ENCODE measurements around the gene BTBD2.
"Not testable (repeated sequence)": the region's sequence is repeated elsewhere in the genome, so short reads cannot be mapped to it uniquely, and the experiment has no call there.

BTBD2 gene

DNA sequence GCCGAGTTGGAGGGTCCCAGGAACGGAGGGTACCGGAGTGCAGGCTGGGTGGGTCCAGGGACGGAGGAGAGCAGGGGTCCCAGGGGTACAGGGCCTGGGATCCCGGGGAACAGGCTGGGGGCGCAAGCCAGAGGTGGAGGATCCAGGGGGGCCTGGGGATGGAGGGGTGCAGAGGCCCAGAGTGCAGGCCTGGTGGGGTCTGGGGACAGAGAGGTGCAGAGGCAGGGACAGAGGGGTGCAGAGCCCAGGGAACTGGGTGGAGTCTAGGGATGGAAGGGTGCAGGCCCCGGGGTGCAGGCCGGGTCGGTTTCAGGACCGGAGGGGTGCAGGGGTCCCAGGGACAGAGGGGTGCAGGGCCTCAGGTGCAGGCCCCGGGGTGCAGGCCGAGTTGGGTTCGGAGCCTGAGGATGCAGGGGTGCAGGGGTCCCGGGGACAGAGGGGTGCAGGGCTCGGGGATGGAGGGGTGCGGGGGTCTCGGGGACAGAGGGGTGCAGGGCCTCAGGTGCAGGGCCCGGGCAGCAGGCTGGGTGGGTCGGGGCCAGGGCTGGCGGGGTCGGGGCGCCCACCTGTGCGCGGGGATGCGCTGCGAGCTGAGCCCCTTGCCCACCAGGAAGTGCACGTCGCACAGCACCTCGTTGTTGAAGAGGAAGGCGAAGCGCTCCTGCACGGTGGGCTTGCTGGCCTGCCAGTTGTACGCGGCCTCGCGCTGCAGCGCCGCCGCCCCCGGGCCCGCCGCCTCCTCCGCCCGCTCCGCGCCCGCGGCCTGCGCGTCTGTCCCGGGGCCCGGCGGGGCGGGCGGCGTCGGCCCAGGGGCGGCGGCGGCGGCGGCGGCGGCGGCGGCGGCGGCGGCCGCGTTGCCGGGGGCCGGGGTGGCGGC lies 545 bp downstream of the BTBD2 start:
- no peak for DNase-seq (ENCODE audit: low read depth, low spot score)

DNA sequence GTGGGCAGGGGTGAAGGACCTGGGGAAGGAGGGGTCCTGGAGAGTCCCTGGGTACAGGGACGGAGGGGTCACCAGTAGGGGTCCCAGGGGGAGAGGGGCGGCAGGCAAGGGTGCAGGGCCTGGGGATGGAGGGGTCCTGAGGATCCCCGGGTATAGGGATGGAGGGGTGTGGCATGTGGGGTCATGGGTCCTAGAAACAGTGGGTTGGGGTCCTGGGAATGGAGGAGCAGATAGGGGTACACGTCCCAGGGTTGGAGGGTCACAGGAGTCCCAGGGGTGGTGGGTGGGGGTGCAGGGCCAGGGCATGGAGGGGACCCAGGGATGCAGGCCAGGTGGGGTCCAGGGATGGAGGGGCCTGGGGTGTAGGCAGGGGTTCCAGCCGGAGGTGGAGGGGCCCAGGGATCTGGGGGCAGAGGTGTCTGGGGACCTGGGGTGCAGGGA lies 1.4 kb downstream of the BTBD2 start:
- DNase-seq (ENCODE audit: low read depth, low spot score), result no peak

DNA sequence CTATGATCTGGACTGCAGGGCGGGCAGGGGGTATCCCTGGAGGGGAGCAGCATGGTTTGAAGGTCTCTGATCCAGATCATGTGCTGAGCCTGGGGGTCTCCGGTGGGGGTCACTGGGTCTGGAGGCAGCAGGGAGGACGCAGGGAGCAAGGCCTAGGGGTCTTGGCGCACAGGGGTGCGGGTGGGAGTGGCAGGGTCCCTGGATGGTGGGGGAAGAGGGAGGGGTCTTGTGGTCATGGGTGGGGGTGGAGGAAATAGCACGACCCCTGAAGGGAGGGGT lies 1.9 kb downstream of the BTBD2 start:
- no peak for DNase-seq (ENCODE audit: low read depth, low spot score)

DNA sequence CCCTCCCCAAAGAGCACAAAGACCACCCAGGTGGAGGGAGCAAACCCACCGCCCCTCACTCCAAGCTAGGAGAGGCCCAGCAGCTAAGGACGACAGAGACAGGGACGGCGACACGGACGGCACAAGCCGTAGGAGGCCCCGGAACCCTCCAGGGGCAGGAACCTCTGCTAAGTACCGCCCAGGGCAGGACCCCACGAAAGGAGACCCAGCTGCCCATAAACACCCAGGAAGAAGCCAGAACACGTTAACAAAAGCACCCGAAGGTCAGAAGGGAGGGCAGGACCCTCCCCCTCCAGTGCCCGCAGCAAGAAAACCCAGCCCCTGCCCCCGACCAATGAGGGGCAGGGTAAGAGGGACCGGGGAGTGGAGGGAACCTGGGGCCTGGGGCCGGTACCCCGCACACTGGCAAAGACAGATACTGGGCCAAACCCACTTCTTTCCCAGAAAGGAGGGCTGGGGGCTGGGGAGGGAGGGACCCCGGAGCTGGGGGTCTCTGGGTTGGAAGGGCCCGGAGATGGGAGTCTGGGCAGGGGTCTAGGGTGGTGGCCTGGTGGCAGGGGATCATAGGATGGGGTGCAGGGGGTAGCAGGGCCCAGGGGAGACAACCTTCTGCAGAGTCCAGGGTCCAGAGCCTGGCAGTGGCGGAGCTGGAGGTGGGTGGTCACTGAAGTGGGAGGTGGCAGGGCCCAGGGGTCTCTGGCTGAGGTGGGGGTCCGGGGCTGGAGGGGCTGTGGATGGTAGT lies 2.4 kb downstream of the BTBD2 start:
- DNase-seq (ENCODE audit: low read depth, low spot score), result no peak

DNA sequence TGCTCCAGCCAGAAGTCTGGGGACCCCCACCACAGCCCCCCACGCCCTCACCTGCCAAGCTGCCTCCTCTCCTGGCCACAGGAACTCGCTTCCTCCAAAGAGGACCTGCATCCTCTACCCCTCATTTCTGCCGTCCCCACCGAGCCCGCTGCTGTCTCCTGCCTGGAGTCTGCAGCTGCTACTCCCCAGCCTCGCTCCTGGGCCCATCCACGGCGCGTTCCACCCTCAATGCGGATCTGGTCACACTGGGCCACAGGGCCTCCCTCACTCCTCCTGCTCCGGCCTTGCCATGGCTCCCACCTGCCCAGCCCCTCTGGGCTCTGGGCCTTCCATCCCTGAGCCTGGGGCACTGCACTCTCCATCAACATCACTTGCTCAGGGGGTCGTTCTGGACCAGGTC lies 4.3 kb downstream of the BTBD2 start:
- no peak for DNase-seq (ENCODE audit: low read depth, low spot score)

DNA sequence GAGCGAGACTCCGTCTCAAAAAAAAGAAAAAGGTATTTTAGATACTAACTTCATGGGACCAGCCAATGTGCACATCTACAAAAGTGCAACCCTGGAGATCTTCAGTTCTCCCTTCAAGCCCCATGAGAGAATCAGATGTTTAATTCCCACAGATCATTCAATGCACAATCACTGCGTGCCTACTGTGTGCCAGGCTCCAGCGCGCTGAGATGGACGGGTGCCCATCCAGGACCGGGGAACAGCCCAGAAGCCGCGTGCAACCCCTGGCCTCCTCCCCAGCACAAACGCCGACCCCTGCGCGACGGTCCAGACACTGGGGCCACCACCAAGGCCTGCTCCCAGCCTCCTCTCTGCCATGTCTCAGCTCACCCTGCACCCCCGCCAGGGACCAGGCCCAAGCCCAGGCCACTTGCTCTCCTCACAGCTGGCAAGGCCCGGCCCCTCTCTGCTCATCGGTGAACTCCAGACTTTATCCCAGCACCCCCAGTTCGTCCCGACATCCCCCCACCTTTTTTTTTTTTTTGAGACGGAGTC lies 5.3 kb downstream of the BTBD2 start:
- DNase-seq (ENCODE audit: low read depth, low spot score), result no peak

DNA sequence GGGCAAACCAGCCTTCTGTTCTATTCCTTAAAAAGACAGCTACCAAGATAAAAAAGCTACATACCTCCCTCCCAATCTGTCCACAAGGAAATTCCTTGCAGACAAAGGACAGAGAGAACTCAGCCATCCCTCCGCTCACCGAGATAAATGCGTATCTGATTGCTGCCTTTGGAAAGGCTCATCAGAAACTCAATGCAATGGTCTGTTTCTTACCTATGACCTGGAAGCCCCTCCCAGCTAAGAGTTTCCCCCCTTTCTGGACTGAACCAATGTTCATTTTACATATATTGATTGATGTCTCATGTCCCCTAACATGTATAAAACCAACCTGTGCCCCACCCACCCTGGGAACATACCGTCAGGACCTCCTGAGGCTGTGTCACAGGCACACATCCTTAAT lies 11.6 kb downstream of the BTBD2 start:
- peak; percentile 56 for DNase-seq (ENCODE audit: low read depth, low spot score)

DNA sequence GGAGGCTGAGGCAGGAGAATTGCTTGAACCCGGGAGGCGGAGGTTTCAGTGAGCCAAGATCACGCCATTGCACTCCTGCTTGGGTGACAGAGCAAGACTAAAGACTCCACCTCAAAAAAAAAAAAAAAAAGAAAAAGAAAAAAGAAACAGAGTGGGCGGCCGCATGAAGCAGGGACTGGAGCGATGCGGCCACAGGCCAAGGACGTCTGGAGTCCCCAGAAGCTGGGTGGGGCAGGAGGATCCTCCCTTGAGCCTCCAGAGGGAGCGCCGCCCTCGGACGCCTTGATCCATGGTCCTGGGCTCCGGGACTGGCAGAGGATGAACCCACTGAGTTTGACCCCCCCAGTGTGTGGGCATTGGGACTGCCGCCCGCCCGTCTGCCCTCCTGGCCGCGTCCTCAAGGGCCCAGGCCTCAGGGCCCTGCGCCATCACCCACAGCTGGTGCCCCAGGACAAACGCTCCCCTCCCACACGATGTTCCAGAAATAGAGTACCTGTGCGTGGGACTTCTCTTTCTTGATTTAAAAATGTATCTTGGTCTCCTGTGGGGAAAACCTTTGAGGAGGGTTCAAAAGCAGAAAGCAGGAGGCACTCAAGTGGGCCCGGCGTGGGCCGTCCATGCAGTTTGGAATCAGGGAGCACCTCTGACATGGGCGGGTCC lies 15.5 kb downstream of the BTBD2 start:
- DNase-seq (ENCODE audit: low read depth, low spot score), result no peak

DNA sequence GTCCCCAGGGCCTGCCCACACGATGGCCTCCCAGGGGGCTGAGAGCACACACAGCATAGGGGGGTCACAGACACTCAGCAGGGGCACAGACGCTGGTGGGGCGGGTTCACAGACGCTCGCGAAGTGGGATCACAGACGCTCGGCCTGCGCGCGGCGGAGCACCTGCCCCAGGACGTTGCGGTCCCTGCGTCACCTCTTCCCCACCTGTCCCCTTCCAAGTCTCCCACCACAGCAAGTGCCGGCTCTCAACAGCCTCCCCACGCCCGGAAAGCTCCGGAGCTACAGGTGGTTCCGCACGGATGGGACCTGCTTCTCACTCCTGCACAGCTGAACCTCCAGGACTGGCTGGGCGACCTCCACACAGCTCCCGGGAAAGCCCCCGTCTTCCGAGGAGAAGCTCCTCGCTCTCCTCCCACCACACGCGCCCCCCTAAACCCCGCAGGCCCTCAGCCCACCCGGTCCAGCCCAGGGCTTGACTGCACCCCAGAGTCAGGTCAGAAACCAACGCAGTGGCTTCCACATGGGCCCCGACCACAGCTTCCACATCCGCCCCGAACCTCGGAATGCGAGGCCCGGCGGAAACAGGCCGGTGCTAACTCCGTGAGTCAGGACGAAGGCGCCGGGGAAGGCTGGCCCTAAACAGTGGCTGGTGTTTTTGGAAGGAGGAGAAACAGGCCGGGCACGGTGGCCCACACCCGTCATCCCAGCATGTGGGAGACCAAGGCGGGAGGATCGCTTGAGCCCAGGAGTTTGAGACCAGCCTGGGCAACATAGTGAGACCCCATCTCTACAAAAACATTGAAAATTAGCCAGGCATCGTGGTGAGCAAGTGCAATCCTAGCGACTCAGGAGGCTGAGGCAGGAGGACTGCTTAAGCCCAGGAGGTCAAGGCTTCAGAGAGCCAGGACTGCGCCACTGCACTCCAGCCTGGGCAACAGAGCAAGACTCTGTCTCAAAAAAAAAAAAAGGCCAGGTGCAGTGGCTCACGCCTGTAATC lies 16.5 kb downstream of the BTBD2 start:
- no peak for DNase-seq (ENCODE audit: low read depth, low spot score)

DNA sequence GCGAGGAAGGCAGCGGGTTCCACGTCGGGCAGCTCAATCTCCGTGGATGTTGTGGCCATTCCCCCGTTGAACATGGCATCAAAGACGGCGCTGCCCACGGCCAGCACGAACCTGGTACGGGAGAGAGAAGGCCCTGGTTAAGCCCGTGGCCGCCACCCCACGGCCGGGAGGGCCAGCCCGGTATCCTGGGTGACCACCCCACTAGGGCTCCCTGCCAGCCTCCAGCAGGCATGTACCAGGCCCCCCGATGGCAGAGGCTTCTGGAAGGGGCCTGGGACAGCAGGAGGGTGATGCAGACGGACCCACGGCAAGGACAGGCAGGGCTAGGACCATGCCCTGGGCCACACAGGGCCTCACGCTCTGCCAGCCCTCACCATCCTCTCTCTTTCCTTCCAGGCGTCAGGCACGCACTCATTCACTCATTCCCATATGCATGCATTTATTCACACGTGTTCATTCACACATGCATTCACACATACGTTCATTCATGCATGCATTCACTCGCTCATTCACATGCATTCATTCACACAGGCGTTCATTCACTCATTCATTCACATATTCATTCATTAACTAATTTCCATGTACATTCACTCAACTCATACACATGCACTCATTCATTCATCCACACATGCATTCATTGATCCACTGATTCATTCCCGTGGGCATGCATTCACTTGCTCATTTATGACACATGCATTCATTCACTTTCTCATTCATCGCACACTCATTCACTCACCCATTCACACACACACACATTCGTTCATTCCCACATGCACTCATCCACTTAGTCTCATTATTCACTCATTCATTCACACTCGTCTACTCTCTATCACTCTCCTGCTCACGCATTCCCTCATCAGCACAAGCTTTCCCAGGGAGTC lies 17.9 kb downstream of the BTBD2 start:
- no peak for DNase-seq (ENCODE audit: low read depth, low spot score)

DNA sequence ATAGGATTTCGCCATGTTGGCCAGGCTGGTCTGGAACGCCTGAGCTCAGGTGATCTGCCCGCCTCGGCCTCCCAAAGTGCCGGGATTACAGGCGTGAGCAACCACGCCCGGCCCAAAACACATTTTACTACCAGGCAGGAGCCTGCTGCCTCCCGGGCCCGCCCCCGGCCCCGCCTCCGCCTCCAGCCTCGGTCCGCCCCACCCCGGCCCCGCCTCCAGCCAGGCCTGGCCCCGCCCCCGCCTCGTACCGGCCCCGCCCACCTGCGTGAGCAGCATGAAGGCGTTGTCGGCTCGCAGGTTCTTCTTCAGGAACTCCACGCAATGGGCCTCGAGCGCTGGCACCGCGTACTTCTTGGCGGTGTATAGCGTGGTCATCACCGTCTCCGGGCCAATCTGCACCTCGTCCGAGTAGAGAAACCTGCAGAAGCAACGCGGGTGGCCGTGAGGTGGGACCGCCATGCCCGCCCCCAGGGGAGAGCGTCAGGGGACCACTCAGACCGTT lies 22.7 kb downstream of the BTBD2 start:
- peak; percentile 59 for DNase-seq (ENCODE audit: low read depth, low spot score)

DNA sequence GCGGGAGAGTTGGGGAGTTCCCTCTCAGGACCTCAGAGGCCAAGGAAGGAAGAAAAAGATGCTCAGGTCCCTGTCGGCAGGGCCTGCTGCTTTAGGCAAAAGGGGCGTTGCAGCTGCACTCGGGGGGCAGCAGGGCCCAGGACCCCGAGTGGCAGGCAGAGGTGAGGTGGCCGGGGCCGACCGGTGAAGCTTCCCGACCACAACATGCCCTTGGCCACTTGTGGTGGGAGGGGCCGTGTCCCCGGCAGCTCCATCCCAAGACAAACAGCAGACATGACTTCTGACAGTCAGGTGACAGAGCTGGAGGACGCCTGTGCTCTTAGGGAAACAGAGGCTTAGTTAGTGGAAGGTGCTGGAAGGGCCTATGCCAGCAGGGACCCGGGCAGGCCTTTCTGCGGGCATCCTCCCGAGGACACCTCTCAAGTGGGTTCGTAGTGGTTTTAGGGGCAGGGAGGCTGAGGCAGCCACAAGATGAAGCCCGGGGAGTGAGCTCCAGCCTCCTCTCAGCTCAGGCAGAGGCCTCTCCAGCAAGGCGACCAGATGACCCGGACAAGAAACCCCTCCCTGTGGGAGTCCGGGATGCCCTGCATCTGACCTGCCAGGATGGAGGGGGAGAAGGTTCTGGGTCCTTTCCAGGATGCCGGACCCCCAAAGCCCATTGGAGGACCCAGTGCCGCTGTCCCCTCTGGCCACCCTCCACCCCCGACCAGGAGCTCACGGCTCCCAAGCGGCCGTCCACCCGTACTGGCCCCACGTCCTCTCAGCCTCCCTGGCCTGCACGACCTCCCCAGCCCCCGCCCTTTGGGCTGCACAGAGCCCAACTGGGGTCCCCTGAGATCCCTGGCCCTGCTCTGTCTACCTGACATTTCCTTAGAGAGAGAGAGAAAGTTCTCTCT lies 24.2 kb downstream of the BTBD2 start:
- no peak for DNase-seq (ENCODE audit: low read depth, low spot score)

DNA sequence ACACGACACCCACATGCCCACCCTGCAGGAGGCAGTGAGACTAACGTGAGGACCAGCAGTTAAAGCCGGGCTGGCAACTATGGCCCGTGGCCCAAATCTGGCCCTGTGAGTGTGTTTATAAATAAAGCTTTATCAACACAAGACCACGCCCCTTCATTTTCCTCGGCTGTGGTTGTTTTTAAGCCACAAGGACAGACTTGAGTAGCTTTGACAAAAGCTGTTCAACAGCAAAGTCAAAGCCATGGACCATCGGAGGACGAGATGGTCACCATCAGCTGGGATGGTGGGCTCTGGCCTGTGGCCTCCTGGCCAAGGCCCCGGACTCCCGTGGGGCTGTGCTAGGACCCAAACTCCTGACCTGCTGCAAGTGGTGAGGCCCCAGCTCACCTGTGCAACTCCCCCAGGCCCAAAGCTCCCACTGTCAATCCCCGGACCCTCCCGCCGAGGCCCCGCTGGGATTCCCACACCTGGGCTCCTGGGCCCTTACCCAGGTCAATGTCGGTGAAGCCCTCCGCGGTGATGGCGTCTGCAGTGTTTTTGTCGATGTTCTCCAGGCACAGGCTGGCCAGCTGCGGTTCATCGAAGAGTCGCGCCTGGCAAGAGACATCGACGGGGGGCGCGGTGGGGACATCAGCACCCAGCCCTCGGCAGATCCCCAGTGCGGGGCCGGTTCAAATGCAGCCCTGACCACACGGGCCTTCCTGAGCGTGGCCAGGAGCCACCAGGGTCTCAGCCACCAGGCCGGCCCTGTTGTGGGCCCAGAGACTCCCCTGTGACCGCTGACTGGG lies 25.1 kb downstream of the BTBD2 start:
- no peak for DNase-seq (ENCODE audit: low read depth, low spot score)

DNA sequence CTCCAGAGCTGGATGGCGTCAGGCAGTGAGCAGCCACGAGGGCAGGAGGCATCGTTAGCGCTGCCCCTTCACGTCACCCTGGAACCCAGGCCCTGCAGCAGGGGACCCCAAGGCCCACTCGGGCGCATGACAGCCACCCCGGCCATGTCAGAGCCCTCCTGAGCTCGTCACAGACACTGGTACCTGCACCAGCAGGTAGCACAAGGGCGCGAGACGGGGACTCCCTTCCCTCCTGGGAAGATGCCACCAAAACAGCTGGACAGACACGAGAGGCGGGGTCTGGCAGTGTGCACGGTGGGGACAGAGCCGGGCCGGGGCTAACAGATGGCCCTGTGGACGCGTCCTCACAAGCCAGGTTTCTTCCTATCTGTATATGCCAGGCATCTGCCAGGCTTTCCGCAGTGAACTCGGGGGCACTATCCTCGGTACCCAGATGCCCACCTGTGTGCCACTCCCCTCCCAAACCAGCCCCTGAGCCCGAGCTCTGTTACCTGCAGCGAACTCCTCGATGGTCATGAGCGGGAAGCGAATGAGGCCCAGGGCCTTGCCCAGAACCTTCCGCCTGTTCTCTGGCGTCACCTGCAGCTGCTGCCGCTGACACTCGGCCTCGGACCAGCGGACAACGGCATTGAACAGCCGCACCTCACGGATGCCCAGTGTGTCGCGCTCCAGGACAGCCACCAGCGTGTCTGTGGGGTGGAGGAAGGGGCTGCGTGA lies 25.8 kb downstream of the BTBD2 start:
- no peak for DNase-seq (ENCODE audit: low read depth, low spot score)

DNA sequence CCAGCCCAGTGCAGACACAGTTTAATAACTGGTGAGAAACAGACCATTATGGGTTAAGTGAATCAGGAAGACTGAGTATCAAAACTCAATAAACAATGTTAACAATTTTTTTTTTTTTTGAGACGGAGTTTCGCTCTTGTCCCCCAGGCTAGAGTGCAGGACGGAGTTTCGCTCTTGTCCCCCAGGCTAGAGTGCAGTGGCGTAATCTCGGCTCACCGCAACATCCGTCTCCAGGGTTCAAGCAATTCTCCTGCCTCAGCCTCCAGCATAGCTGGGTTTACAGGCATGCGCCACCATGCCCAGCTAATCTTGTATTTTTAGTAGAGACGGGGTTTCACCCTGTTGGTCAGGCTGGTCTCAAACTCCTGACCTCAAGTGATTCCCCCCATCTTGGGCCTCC lies 27.1 kb downstream of the BTBD2 start:
- not testable (repeated sequence) for DNase-seq (ENCODE audit: low read depth, low spot score)

DNA sequence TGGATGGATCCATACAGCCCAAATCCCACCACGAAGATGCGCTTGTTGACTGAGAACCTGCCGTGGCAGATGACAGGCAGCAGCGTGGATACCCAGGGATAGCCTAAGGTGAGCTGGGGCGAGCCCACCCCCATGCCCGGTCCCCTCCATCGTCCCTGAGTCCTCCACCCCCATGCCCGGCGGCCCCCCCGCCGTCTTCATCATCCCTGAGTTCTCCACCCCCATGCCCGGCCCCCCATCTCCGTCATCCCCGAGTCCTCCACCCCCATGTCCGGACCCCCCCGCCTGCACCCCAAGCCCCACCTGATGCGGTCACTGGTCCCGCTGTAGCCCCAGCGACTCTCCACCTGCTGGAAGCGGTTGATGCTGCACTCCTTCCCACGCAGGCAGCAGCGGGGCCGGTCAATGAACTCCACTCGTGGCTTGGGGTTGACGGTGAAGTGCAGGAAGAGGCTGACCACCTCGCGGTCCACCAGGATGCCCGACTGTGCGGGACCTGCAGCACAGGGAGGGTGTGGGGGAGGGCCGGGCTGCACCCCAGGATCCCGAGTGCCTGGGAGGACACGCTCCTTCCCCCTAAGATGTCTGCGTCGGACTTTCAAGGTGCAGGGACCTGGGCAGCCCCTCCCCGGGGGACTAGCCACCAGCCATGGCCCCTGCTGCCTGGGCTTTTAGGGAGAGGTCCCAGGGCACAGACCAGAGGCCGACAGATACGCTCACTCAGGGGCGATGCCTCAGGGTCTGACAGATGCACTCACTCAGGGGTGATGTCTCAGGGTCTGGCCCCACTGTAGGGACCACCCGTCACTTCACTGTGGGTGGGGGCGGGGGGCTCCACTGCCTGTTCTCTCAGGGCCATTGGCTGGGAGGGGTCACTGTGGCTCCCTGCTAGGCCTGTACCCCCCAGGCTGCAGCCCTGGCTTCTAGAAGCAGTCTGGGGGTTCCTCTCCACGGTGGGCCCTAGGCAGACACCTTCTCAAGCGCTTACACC lies 28.0 kb downstream of the BTBD2 start:
- DNase-seq (ENCODE audit: low read depth, low spot score), result no peak
